ENCODE results near the gene QRFP. TPM values are rescaled to one million over a fixed set of nuclear protein-coding genes. Genes with fewer than 3 reads are reported as not detected.

Gene QRFP
- polyA plus RNA-seq, 1 of the 3 experiments (the other 2 are of a cell fraction), result not detected

DNA sequence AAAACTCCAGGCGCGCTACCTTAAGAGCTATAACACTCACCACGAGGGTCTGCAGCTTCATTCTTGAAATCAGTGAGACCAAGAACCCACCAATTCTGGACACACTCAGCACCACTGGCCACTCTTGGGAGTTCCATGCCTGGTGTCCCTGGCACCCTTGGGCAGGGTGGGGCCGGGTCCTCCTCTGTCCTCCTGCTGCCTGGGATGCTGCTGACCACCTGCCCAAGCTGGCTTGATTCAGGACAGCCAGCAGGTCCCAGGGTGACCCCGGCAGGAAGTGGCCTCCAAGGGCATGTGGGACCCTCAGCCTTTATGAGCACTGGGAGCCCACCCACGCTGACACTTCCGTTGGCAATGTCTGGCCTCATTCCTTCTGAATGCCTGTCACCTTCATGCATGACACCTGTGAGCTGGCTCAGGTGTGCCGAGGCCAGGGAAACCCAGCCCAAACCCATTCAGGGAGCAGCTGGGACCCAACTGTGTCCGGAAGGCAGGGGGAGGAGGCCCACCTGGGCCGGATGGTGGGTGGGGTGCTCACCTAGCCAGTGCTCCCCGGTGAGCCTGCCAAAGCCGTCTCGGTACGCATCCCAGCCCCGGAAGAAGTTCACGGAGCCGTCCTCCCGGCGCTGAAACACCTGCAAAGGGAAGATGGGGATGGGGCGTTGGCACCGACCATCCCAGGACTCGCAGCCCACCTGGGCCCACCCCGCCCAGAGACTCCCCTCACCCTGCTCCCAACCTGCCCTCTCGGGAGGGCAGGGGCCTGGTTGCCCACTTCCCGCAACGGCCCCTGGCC is 14.8 kb upstream of the QRFP start:
- no peaks in the 10 kb centered on the region for H4K20me1 ChIP-seq (ENCODE audit: insufficient read depth)
- H3K27me3 ChIP-seq (ENCODE audit: insufficient read depth), result no peaks in the 10 kb centered on the region
- H3K27ac ChIP-seq (ENCODE audit: low read depth in 2 of 2, low read length in 1 of 2), result no peak overlapping the region
- POLR2A ChIA-PET, result no interaction called here
- no peaks in the 10 kb centered on the region for H3K36me3 ChIP-seq (replicated peaks in 1 of 2; ENCODE audit: control insufficient read depth in 1 of 2, insufficient read depth in 2 of 2, low read length in 1 of 2)
- WGBS (ENCODE audit: low lambda C conversion rate), result 75% methylated on average over 12 of the region's 26 CpGs
- DNase-seq, result no peak
- no peaks in the 10 kb centered on the region for H3K9me2 ChIP-seq
- TF ChIP-seq RXRA (IDR thresholded peaks at IDR 0.05; ENCODE audit: borderline replicate concordance, low read depth) (no peak), GABPA (IDR thresholded peaks at IDR 0.05; ENCODE audit: low read depth) (no peak), RFX5 (IDR thresholded peaks at IDR 0.05; ENCODE audit: low read length) (no peak), GATA2 (CRISPR knock-in tag; IDR thresholded peaks at IDR 0.05) (no peak), EP300 (IDR thresholded peaks at IDR 0.05; ENCODE audit: borderline replicate concordance in 1 of 2, low read depth in 1 of 2, low read length in 1 of 2) (no peak), POLR2AphosphoS5 (IDR thresholded peaks at IDR 0.05; ENCODE audit: low read depth, low read length) (no peak), NRF1 (IDR thresholded peaks at IDR 0.05; ENCODE audit: low read depth, low read length) (no peak), RCOR1 (IDR thresholded peaks at IDR 0.05; ENCODE audit: low read length) (no peak), FOXM1 (IDR thresholded peaks at IDR 0.05; ENCODE audit: low read depth) (no peak), SMC3 (IDR thresholded peaks at IDR 0.05; ENCODE audit: low read depth, low read length) (no peak), ELF1 (IDR thresholded peaks at IDR 0.05) (no peak), FOSL2 (IDR thresholded peaks at IDR 0.05; ENCODE audit: borderline replicate concordance, low read depth) (no peak)
- TF ChIP-seq, protein P1, sequence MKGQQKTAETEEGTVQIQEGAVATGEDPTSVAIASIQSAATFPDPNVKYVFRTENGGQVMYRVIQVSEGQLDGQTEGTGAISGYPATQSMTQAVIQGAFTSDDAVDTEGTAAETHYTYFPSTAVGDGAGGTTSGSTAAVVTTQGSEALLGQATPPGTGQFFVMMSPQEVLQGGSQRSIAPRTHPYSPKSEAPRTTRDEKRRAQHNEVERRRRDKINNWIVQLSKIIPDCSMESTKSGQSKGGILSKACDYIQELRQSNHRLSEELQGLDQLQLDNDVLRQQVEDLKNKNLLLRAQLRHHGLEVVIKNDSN (IDR thresholded peaks at IDR 0.05; ENCODE audit: borderline replicate concordance, low read depth), result no peak
- TF ChIP-seq, protein P2, sequence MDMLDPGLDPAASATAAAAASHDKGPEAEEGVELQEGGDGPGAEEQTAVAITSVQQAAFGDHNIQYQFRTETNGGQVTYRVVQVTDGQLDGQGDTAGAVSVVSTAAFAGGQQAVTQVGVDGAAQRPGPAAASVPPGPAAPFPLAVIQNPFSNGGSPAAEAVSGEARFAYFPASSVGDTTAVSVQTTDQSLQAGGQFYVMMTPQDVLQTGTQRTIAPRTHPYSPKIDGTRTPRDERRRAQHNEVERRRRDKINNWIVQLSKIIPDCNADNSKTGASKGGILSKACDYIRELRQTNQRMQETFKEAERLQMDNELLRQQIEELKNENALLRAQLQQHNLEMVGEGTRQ (IDR thresholded peaks at IDR 0.05; ENCODE audit: borderline replicate concordance, low read depth, low read length), result no peak
- TF ChIP-seq, protein P3, sequence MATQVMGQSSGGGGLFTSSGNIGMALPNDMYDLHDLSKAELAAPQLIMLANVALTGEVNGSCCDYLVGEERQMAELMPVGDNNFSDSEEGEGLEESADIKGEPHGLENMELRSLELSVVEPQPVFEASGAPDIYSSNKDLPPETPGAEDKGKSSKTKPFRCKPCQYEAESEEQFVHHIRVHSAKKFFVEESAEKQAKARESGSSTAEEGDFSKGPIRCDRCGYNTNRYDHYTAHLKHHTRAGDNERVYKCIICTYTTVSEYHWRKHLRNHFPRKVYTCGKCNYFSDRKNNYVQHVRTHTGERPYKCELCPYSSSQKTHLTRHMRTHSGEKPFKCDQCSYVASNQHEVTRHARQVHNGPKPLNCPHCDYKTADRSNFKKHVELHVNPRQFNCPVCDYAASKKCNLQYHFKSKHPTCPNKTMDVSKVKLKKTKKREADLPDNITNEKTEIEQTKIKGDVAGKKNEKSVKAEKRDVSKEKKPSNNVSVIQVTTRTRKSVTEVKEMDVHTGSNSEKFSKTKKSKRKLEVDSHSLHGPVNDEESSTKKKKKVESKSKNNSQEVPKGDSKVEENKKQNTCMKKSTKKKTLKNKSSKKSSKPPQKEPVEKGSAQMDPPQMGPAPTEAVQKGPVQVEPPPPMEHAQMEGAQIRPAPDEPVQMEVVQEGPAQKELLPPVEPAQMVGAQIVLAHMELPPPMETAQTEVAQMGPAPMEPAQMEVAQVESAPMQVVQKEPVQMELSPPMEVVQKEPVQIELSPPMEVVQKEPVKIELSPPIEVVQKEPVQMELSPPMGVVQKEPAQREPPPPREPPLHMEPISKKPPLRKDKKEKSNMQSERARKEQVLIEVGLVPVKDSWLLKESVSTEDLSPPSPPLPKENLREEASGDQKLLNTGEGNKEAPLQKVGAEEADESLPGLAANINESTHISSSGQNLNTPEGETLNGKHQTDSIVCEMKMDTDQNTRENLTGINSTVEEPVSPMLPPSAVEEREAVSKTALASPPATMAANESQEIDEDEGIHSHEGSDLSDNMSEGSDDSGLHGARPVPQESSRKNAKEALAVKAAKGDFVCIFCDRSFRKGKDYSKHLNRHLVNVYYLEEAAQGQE (IDR thresholded peaks at IDR 0.05; ENCODE audit: low read depth, low read length), result no peak
- TF ChIP-seq, protein P4, sequence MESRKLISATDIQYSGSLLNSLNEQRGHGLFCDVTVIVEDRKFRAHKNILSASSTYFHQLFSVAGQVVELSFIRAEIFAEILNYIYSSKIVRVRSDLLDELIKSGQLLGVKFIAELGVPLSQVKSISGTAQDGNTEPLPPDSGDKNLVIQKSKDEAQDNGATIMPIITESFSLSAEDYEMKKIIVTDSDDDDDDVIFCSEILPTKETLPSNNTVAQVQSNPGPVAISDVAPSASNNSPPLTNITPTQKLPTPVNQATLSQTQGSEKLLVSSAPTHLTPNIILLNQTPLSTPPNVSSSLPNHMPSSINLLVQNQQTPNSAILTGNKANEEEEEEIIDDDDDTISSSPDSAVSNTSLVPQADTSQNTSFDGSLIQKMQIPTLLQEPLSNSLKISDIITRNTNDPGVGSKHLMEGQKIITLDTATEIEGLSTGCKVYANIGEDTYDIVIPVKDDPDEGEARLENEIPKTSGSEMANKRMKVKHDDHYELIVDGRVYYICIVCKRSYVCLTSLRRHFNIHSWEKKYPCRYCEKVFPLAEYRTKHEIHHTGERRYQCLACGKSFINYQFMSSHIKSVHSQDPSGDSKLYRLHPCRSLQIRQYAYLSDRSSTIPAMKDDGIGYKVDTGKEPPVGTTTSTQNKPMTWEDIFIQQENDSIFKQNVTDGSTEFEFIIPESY (IDR thresholded peaks at IDR 0.05; ENCODE audit: borderline replicate concordance, low read depth), result no peak
- TF ChIP-seq, protein P5, sequence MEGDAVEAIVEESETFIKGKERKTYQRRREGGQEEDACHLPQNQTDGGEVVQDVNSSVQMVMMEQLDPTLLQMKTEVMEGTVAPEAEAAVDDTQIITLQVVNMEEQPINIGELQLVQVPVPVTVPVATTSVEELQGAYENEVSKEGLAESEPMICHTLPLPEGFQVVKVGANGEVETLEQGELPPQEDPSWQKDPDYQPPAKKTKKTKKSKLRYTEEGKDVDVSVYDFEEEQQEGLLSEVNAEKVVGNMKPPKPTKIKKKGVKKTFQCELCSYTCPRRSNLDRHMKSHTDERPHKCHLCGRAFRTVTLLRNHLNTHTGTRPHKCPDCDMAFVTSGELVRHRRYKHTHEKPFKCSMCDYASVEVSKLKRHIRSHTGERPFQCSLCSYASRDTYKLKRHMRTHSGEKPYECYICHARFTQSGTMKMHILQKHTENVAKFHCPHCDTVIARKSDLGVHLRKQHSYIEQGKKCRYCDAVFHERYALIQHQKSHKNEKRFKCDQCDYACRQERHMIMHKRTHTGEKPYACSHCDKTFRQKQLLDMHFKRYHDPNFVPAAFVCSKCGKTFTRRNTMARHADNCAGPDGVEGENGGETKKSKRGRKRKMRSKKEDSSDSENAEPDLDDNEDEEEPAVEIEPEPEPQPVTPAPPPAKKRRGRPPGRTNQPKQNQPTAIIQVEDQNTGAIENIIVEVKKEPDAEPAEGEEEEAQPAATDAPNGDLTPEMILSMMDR (IDR thresholded peaks at IDR 0.05), result no peak
- TF ChIP-seq, protein P6, sequence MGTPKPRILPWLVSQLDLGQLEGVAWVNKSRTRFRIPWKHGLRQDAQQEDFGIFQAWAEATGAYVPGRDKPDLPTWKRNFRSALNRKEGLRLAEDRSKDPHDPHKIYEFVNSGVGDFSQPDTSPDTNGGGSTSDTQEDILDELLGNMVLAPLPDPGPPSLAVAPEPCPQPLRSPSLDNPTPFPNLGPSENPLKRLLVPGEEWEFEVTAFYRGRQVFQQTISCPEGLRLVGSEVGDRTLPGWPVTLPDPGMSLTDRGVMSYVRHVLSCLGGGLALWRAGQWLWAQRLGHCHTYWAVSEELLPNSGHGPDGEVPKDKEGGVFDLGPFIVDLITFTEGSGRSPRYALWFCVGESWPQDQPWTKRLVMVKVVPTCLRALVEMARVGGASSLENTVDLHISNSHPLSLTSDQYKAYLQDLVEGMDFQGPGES (IDR thresholded peaks at IDR 0.05; ENCODE audit: low read depth, low read length), result no peak
- no peak overlapping the region for H3K9ac ChIP-seq
- CTCF ChIA-PET, result no interaction called here
- no peaks in the 10 kb centered on the region for H3K79me2 ChIP-seq (ENCODE audit: insufficient read depth)
- no peak overlapping the region for H3K4me3 ChIP-seq (ENCODE audit: low read depth in 2 of 2, low read length in 1 of 2)
- H3K9me3 ChIP-seq, result no peaks in the 10 kb centered on the region
- H3K4me2 ChIP-seq, result no peak overlapping the region
- H3K4me1 ChIP-seq (ENCODE audit: control insufficient read depth in 1 of 2, insufficient read depth in 2 of 2, low read depth in 1 of 2, low read length in 1 of 2), result peaks cover 0 to 3% of the 10 kb centered on the region in 2 experiments; a peak in 1 of 4 replicates
- H2AFZ ChIP-seq (ENCODE audit: low read depth), result no peak overlapping the region
- no peaks in the 10 kb centered on the region for H3F3A ChIP-seq (replicated peaks; ENCODE audit: insufficient read depth)

Data from SK-N-SH (cell line).